HUES6 (cell line): ENCODE measurements around the gene DNAJC18.

Experiments
- H3K27ac ChIP-seq: 2 replicates; pipeline ENCODE4 v1.7.0; 2013; ENCODE audit warnings: low read depth, mild to moderate bottlenecking, low read length, inconsistent platforms
- H3K27me3 ChIP-seq: 2 replicates; pipeline ENCODE4 v1.6.1; 2013; ENCODE audit warnings: low read length; ENCODE audit not compliant: control insufficient read depth, insufficient read depth
- H3K36me3 ChIP-seq: 2 replicates; pipeline ENCODE4 v1.6.1; 2013; ENCODE audit warnings: low read length; ENCODE audit not compliant: control insufficient read depth, insufficient read depth
- H3K4me1 ChIP-seq: 2 replicates; pipeline ENCODE4 v1.6.1; 2013; ENCODE audit warnings: low read length; ENCODE audit not compliant: control insufficient read depth, insufficient read depth
- H3K4me3 ChIP-seq: 2 replicates; pipeline ENCODE4 v1.5.1; 2013; ENCODE audit warnings: low read depth, low read length
- H3K9ac ChIP-seq: one replicate; pipeline ENCODE4 v1.6.1; 2013; ENCODE audit warnings: mild to moderate bottlenecking, low read length
- H3K9me3 ChIP-seq: 2 replicates; pipeline ENCODE4 v1.6.1; 2013; ENCODE audit warnings: low read depth, low read length; ENCODE audit not compliant: control insufficient read depth, insufficient read depth

The DNAJC18 gene

DNA sequence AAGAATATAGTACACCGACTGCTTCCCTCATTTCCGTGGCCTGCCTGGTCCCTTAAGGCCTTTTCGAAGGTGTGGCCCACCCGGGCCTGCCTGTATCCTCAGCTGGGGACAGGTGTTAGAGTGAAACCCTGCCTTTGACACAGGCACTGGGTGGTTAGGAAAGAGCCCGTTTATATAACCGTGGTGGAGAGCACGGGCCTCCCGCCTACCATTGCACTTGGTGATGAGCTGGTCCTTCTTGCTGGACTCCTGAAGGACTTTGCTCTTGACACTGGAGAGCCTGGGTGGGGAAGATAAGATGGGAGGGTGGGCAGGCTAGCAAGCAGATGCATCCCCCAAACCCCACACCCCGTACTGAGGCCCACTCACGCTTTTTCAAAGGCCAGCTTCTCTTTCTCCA is 37.8 kb downstream of the DNAJC18 start:
- no peak overlapping the region for H3K4me3 ChIP-seq
- peaks cover 15% of the 10 kb centered on the region for H3K36me3 ChIP-seq
- H3K27ac ChIP-seq = no peak overlapping the region
- H3K9ac ChIP-seq = no peak overlapping the region
- no peaks in the 10 kb centered on the region for H3K27me3 ChIP-seq
- no peaks in the 10 kb centered on the region for H3K9me3 ChIP-seq
- H3K4me1 ChIP-seq = peaks cover 15% of the 10 kb centered on the region

DNA sequence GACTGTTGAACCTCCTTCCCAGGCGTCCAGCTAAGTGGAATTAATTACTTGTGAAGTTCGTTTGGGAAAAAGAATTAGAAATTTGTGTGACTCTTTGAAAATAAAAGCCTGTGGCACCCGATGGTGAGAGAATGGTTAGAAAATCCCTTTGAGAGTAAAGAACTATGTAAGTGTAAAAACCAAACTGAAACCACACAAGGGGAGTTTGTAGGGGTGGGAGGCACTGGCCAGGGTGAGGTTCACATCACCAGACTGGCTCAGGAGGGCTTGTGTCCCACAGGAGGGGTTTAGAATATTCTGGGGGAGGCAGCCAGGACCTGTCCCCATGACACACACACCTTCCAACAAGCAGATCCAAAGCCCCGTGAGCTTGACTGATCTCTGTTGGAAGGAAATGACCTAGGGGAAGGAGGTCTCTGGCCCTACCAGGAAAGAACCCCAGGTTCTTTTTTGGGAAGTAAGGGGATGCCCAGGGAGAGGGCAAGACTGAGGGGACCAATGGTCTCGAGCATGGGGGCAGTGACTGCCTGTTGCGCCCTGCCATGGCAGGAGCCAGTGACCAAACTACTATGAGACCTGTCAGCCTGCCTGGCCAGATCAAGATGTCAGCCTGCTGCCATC is 39.7 kb downstream of the DNAJC18 start:
- Histone ChIP-seq H3K27me3 (peaks cover 10% of the 10 kb centered on the region), H3K9me3 (no peaks in the 10 kb centered on the region), H3K9ac (no peak overlapping the region), H3K4me1 (peaks cover 28% of the 10 kb centered on the region), H3K27ac (no peak overlapping the region), H3K36me3 (peaks cover 15% of the 10 kb centered on the region), H3K4me3 (no peak overlapping the region)

DNA sequence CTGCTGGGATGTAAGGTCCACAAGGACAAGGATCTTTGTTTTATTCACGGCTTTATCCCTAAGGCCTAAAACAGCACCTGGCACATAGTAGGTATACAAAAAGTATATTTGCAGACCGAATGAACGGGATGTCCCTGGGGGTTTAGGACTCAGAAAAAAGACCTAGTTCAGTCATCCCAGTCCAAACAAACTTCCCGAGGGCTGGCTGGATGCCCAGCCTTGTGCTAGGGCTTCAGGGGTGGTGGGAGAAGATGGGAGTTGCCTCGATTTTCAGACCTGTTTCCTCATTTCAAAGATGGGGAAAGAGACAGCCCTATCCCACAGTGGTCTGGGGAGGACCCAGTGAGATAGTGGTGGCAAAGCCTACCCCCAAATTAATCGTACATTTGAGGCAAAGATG is 41.4 kb downstream of the DNAJC18 start:
- no peak overlapping the region for H3K27ac ChIP-seq
- peaks cover 27% of the 10 kb centered on the region for H3K27me3 ChIP-seq
- H3K36me3 ChIP-seq = peaks cover 15% of the 10 kb centered on the region
- no peak overlapping the region for H3K9ac ChIP-seq
- no peak overlapping the region for H3K4me3 ChIP-seq
- no peaks in the 10 kb centered on the region for H3K9me3 ChIP-seq
- H3K4me1 ChIP-seq = peaks cover 21% of the 10 kb centered on the region; the same call in 1 of the 2 replicates

DNA sequence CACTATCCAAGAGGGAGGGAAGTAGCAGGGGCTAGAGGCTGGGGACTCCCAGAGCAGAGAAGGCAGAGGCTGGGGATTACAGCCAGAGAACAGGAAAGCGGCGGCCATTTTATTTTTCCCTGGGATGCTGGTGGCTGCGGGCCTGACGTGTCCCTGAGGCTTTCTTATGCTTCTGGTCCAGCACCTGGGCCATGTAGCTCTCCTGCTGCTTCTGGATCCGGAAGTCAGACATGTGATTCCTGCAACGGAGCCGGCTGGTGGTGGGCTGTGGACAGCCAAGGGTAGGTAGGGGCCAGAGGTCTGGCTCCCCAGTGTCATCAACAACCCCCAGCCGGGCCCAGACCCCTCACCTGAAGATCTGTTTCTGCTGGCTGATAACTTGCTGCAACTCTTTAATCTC is 42.6 kb downstream of the DNAJC18 start:
- no peaks in the 10 kb centered on the region for H3K9me3 ChIP-seq
- H3K27ac ChIP-seq = no peak overlapping the region
- no peak overlapping the region for H3K4me3 ChIP-seq
- H3K27me3 ChIP-seq = peaks cover 29% of the 10 kb centered on the region
- H3K9ac ChIP-seq = no peak overlapping the region
- peaks cover 23% of the 10 kb centered on the region; the same call in 1 of the 2 replicates for H3K4me1 ChIP-seq
- peaks cover 15% of the 10 kb centered on the region for H3K36me3 ChIP-seq

DNA sequence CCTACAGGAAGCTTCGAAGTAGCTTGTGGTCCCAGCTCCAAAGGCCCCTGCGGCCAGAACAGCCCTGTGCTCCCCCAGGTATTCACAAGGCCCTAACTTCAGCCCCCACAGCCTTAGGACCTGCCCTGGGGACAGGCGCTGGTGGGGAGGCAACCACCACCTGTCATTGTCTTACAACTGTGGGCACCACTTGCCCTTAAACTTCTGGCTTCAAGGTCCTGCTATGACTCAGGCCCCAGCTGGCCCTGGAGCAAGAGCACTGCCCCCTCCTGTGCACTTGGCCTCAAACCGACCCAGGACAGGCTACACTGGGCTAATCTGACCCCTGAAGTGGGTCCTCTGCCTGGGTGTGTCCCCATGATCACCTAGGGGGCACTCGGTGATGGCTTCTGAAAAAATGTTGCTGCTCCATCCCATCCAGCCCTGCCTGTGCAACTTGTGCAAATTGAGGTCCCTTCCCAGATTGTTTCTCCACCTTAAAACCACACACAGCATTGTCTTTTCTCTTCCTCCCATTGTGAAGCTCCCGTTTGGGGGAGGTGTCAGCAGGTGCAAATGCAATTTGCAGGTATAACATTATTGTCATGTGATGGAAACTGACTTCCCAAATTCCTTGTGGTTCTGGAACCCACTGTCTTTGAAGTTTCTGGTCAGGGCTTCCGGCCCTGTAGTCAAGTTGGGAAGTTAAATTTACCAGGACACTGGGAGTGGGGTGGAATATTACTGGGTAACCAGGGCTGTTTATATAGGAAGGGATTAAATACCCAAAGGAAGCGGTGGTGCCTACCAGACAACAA is 43.3 kb downstream of the DNAJC18 start:
- Histone ChIP-seq H3K27me3 (peaks cover 29% of the 10 kb centered on the region), H3K9me3 (no peaks in the 10 kb centered on the region), H3K4me3 (no peak overlapping the region), H3K27ac (no peak overlapping the region), H3K36me3 (0 out of 2 replicates have a peak, but pooled peaks cover 9% of the 10 kb centered on the region), H3K4me1 (peaks cover 28% of the 10 kb centered on the region; the same call in 1 of the 2 replicates), H3K9ac (no peak overlapping the region)

DNA sequence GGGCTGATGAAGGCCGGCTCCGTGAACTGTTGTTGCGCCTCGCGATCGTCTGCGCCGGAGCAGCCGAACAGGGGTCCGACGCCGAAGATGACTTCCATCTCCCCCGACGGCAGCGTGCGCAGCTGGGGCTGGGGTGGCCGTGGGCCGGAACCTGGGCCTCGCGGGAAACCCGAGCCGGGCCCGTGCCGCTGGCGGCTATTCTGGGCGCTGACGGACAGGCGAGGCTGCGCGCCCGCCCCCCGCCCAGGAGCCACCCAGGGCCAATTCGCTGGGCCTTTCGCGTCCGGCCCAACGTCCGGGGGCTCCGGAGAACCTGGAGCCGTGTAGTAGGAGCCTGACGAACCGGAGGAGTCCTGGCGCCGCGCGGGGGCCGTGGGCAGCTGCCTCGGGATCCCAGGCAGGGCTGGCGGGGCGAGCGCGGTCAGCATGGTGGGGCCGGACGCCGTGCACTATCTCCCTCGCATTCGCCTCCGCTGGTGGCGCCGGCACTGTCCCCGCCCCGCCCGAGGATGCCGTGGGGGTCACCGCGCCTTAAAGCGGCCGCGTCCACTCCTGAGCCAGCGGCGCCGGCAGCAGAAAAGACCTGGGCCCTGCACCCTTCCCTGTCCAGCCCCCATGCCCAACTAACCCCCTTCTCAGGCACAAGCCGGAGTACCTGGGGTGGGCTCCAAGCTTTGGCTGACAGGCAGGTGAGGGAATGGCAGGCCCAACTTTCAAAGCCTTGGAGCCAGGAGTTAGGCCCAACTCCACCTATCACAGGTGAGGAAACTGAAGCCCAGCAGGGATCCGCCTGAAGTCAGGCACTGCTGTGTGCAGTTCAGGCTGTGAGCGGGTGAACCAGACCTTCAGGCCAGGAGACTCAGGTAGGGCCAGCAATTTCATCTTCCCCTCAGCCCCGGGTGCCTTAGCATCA is 44.4 kb downstream of the DNAJC18 start, which contains the start of gene PROB1:
PROB1 (minus strand) TSS at position 451 of the 913 bp plus-strand sequence; CDS start at position 428, 23 bp downstream.
- peak within 1 kb of the TSS; percentile 70 for H3K9ac ChIP-seq
- peaks cover 29% of the 10 kb centered on the region for H3K27me3 ChIP-seq
- H3K4me3 ChIP-seq = peak within 1 kb of the TSS; percentile 68
- H3K4me1 ChIP-seq = peaks cover 28% of the 10 kb centered on the region; the same call in 1 of the 2 replicates
- no peak within 1 kb of the TSS for H3K27ac ChIP-seq
- H3K9me3 ChIP-seq = no peaks in the 10 kb centered on the region
- H3K36me3 ChIP-seq = 0 out of 2 replicates have a peak, but pooled peaks cover 7% of the 10 kb centered on the region

DNA sequence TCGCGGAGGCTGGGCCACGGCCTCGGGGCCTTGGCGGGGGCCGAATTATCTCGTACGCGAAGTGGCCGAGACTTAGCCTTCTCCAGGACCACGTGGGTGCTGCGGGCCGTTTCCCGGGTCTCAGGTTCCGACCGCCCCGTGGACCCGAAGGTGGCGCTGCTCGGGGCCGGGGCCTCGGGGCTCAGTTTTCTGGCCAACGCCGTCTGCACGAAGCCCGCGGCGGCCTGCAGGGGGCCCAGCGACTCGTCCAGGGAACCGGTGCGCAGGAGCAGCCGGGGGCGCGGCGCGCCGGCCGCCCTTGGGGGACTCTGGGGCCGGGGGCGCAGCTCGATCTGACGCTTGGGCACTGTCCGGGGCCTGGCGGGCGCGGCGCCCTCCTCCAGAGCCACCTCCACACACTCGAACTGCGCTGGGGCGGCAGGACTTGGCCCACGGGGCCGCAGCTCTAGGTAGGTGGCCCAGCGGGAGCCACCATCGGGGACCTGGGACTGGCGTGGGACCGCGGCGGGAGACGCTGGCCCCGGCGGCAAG is 45.1 kb downstream of the DNAJC18 start:
- Histone ChIP-seq H3K9ac (peak overlapping the region; percentile 70), H3K27ac (no peak overlapping the region), H3K4me3 (peak overlapping the region; percentile 68), H3K4me1 (peaks cover 28% of the 10 kb centered on the region; the same call in 1 of the 2 replicates), H3K27me3 (peaks cover 29% of the 10 kb centered on the region), H3K36me3 (no peaks in the 10 kb centered on the region), H3K9me3 (no peaks in the 10 kb centered on the region)

DNA sequence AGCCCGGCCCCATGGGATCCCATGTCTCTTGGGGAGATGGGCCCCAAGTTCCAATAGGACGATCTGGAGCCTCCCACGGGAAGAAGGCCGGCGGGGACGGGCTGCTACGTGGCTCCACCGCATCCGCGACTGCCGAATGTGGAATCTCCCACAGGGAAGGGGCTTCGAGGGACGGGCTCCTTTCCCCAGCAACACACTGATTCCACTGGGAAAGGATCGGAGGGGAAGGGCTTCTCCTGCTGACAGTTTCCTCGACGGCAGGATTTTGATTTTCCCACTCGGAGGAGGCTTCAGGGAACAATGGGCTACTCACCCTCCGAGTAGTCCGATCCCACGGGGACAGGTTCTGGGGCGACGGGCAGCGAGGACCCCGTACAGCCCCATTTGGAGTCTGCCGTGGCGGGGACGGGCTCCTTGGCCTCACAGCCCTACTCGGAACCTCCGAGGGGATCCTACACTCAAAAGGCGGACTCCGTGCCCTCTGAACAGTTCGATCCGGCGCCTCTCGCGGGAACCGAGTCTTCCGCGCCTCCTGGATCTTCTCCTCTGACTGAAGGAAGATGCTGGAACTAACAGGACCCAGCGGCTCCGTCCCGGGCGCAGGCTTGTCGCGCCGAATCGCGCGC is 45.7 kb downstream of the DNAJC18 start:
- Histone ChIP-seq H3K4me3 (peak overlapping the region; percentile 68), H3K36me3 (no peaks in the 10 kb centered on the region), H3K4me1 (peaks cover 28% of the 10 kb centered on the region), H3K9ac (peak overlapping the region; percentile 70), H3K27me3 (peaks cover 29% of the 10 kb centered on the region), H3K9me3 (no peaks in the 10 kb centered on the region), H3K27ac (no peak overlapping the region)

DNA sequence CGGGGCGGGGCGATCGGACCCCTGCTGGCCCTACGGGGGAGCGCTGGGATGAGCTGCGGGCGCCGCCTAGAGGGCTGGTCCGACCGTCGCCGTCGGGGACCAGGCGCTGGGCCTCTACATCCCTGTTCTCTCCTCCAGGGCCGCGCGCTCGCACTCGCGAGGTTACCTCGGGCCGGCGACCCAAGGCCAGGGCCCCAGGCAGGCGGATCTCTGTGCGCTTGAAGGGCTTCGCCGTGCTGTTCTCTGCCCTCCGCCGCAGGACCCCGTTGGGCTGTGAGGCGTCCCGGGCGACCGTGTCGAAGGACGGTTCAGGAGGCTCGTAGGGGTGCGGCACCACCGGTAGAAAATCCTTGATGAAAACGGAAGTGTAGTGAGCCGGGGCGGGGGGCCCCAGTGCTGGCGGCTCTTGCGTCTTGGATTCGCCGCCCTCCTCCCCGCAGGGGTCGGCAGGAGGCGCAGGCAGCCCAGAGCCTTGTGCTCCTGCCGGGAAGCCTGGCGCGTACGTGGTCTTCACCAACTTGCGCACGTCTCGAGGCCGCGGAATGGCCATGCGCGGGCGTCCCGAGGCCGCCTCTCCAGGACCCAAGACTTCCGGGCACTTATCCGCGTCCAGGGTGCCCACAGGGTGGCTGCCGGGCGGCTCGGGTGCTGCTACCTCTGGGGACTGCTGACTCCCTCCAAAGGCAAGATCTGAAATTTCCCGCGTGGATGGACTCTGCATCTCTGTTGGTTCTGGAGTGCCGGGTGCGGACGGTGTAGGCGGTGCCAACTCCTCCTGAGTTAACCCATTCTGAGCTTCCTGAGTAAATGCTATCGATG is 46.4 kb downstream of the DNAJC18 start:
- no peak overlapping the region for H3K27ac ChIP-seq
- H3K4me1 ChIP-seq = peaks cover 35% of the 10 kb centered on the region
- H3K27me3 ChIP-seq = peaks cover 29% of the 10 kb centered on the region
- peak overlapping the region; percentile 70 for H3K9ac ChIP-seq
- H3K36me3 ChIP-seq = no peaks in the 10 kb centered on the region
- H3K4me3 ChIP-seq = peak overlapping the region; percentile 68
- no peaks in the 10 kb centered on the region for H3K9me3 ChIP-seq
